Duodenal mucosa (tissue), 2 donors: ENCODE measurements around the gene AP4B1.

Experiments
- H3K27ac ChIP-seq: one replicate; pipeline ENCODE4 v1.7.0; 2013; ENCODE audit warnings: low read depth, low read length
- H3K27me3 ChIP-seq, 2 donors: one replicate each; pipeline ENCODE4 v1.7.0; 2013; ENCODE audit warnings: low read length in 2 of 2, control low read depth in 1 of 2; ENCODE audit not compliant: insufficient read depth in 2 of 2, control insufficient read depth in 1 of 2
- H3K36me3 ChIP-seq, 2 donors: one replicate each; pipeline ENCODE4 v1.7.0; 2013; ENCODE audit warnings: low read length in 2 of 2, control low read depth in 1 of 2; ENCODE audit not compliant: insufficient read depth in 2 of 2, control insufficient read depth in 1 of 2
- H3K4me1 ChIP-seq, 2 donors: one replicate each; pipeline ENCODE4 v1.7.0; 2013; ENCODE audit warnings: low read length in 2 of 2, control low read depth in 1 of 2; ENCODE audit not compliant: insufficient read depth in 2 of 2, control insufficient read depth in 1 of 2
- H3K4me3 ChIP-seq, 2 donors: one replicate each; pipeline ENCODE4 v1.7.0; 2013; ENCODE audit warnings: low read length in 2 of 2, low read depth in 1 of 2
- H3K9ac ChIP-seq, 2 donors: one replicate each; pipeline ENCODE4 v1.7.0; 2013; ENCODE audit warnings: low read length in 2 of 2, low read depth in 1 of 2
- H3K9me3 ChIP-seq, 2 donors: one replicate each; pipeline ENCODE4 v1.7.0; 2013; ENCODE audit warnings: low read length in 2 of 2, control low read depth in 1 of 2; ENCODE audit not compliant: control insufficient read depth in 1 of 2

Gene AP4B1

GRCh38 chr1:113849072-113849471 is 55.5 kb downstream of the AP4B1 start:
- Histone ChIP-seq H3K27me3 (no peaks in the 10 kb centered on the region), H3K4me3 (no peak overlapping the region), H3K27ac (no peak overlapping the region), H3K4me1 (no peaks in the 10 kb centered on the region), H3K9ac (no peak overlapping the region), H3K36me3 (peaks cover 0 to 6% of the 10 kb centered on the region in 2 donors), H3K9me3 (no peaks in the 10 kb centered on the region)

GRCh38 chr1:113846391-113847035 is 58.1 kb downstream of the AP4B1 start:
- Histone ChIP-seq H3K27ac (no peak overlapping the region), H3K9ac (no peak overlapping the region), H3K9me3 (no peaks in the 10 kb centered on the region), H3K36me3 (peaks cover 0 to 6% of the 10 kb centered on the region in 2 donors), H3K27me3 (no peaks in the 10 kb centered on the region), H3K4me1 (no peaks in the 10 kb centered on the region), H3K4me3 (no peak overlapping the region)
